ENCODE results near the gene RTRAF.

- no peak for TF ChIP-seq CTCF (IDR thresholded peaks at IDR 0.05; ENCODE audit: low read depth, low read length)
- TF ChIP-seq EZH2phosphoT487 (IDR thresholded peaks at IDR 0.05; ENCODE audit: low read depth): no peak
Observed at GRCh38 chr14:52048116-52048515, 58.8 kb downstream of the RTRAF start.

Data from OCI-LY3 (cell line).